KBM-7 (cell line): ENCODE measurements around the gene NUDT2.
A peak's percentile ranks its signal among the peaks of the same experiment; 100 is the strongest.
"Not testable (repeated sequence)": the region's sequence is repeated elsewhere in the genome, so short reads cannot be mapped to it uniquely, and the experiment has no call there.

Source experiments
- DNase-seq: peaks from one replicate; pipeline ENCODE4 v3.0.0-alpha.2; 2015
- in situ Hi-C: fragments of 300-500 bp; cut with MboI; formaldehyde crosslinking; loops from 2 replicates; pipeline ENCODE4 v1.14.3; 2020; ENCODE audit warnings: low sequenced_read_pairs, low pct_unique_long_range_greater_than_20kb, mixed read lengths

NUDT2 gene

GRCh38 chr9:34328987-34329832, at the start of gene NUDT2, which contains the start of gene KIF24:
TSS of gene NUDT2 (plus strand) at chr9:34329569. CDS start at chr9:34339040, 9,471 bp downstream.
TSS of gene KIF24 (minus strand) at chr9:34329268. CDS start at chr9:34311346, 17,922 bp downstream.
- in situ Hi-C loops = no loop called here
- DNase-seq = peak; percentile 99

GRCh38 chr9:34282096-34282495, 47.3 kb upstream of the NUDT2 start:
- in situ Hi-C loops = no loop called here
- no peak for DNase-seq

DNA sequence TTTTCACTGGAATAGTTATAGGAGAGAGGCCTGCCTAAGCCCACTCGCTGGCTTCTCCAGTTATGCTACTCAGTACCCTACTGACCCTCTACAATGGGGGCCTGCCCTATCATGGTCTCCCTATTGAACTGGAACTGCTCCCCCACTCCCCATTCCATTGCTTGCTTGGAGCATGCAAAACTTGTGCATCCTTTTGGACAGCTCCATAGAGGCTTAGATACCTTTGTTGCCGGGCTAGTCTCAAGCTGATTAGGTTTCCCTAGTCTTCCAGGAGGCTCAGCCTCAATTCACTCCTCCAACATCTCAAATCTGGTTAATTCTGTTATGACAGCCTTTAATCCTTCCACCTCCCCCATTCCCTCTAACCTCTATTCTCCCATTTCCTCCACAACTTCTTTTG, 40.2 kb upstream of the NUDT2 start:
- no peak for DNase-seq
- in situ Hi-C loops = no loop called here

GRCh38 chr9:34291023-34291422, 38.3 kb upstream of the NUDT2 start:
- in situ Hi-C loops = no loop called here

DNA sequence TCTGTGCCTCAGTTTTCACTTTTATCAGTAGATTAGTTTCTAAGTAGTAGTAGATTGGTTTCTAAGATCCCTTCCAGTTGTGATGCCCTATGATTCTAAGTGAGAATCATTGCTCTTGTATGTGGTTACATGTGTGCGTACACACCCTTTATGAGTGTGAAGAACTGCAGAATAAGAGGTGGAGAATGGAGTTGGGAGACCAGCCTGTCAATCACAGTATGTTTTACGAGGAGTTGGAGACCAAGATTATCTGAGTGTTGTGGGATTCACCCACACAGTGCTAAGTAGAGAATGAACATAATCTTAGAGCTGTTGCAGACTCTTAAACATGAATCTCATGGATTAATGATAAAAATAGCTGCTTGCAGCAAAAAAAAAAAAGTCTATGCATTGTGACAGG, 37.9 kb upstream of the NUDT2 start:
- DNase-seq = no peak
- in situ Hi-C loops = no loop called here

More at GRCh38 chr9:34291023-34291422, 38.3 kb upstream of the NUDT2 start:
- no peak for DNase-seq

DNA sequence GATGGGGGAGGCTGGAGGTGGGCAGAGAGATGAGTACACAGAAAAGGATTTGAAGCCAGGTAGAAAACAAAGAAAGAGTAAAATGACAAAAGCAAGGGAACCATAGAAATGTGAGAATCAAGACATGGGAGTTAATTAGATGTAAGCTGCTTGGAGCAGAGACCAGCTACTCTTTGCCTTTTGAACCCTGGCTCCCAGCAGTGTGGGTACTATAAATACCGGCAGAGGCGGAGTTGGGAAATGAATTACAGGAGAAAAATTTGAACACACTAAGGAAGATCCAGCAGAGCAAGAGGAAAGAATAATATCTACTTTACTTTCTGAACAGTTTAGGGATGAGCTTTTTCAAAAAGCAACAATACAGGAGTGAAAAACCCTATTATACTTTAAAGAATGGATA, 36.8 kb upstream of the NUDT2 start:
- no peak for DNase-seq
- in situ Hi-C loops = no loop called here

- DNase-seq, in situ Hi-C loops: not testable (repeated sequence)
These were observed 28.3 kb upstream of the NUDT2 start for GRCh38 chr9:34301064-34301463.

DNA sequence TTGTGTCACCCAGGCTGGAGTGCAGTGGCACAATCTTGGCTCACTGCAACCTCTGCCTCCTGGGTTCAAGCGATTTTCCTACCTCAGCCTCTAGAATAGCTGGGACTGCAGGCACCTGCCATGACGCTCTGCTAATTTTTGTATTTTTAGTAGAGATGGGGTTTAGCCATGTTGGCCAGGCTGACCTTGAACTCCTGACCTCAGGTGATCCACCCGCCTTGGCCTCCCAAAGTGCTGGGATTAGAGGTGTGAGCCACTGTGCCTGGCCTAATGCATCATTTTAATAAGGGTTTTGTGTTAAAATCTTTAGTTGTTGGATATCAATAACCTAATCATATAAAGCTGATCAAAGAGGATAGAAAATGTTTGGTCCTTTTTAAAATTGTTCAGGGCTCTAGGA, 21.1 kb upstream of the NUDT2 start:
- in situ Hi-C loops = not testable (repeated sequence)

GRCh38 chr9:34310215-34310614, 19.2 kb upstream of the NUDT2 start:
- DNase-seq = no peak
- in situ Hi-C loops = no loop called here

More for the DNA sequence above, 21.1 kb upstream of the NUDT2 start:
- DNase-seq = not testable (repeated sequence)

DNA sequence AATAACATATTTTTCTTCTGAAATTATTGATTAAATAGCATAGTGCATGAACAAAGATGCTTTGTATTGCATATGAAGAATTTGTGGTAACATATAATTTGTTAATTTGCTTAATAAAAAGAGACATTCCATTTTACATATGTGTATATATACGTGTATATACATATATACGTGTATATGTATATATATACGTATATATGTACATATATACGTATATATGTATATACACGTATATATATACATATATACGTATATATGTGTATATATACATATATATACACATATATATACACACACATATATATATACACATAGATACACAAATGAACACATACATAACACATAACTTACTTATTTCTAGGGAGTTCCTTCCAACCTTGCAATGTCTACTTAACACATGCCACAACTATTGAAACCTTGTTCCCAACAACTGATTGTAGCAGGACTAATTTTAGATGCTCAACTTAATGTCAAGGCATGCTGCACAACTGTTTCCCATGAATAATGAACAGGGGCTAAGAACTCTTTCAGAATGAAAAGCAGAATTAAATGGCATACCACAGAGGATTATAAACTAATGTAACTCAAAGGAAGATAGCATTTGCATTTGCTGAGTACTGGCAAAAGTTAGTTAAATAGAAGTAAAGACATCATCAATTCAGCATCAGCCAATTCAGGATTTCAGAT, 17.7 kb upstream of the NUDT2 start:
- no peak for DNase-seq
- in situ Hi-C loops = no loop called here

DNA sequence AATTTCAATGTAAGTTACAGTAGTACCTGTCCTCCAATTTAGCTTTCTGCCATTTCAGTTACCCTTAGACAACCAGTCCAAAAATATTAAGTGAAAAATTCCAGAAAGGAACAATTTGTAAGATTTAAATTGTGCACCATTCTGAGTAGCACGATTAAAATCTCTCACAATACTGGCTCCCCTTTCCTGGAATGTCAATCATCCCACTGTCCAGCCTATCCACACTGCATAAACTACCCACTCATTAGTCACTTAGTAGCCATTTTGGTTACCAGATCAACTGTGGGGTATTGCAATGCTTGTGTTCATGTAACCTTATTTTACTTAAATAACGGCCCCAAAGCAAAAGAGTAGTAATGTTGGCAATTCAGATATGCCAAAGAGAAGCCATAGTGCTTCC, 11.9 kb upstream of the NUDT2 start:
- in situ Hi-C loops = no loop called here
- no peak for DNase-seq

DNA sequence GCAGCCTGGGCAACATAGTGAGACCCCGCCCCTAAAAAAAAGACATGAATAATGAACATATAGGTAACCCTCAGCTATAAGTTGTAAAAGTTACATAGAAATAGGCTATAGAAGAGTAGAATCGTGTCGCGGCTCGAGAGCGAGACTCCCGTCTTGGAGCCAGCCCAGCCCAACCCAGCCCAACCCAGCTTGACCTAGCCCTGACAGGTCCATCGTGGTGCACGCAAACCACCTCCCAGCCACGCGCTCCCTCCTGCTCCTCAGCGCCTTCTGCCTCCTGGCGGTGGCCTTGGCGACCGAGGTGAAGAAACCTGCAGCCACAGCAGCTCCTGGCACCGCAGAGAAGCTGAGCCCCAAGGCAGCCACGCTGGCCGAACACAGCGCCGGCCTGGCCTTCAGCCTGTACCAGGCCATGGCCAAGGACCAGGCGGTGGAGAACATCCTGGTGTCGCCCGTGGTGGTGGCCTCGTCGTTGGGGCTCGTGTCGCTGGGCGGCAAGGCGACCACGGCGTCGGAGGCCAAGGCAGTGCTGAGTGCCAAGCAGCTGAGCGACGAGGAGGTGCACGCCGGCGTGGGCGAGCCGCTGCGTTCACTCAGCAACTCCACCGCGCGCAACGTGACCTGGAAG, 11.1 kb upstream of the NUDT2 start:
- in situ Hi-C loops = no loop called here
- DNase-seq = no peak

GRCh38 chr9:34321451-34321850, 7.9 kb upstream of the NUDT2 start:
- in situ Hi-C loops = no loop called here
- peak; percentile 74 for DNase-seq

DNA sequence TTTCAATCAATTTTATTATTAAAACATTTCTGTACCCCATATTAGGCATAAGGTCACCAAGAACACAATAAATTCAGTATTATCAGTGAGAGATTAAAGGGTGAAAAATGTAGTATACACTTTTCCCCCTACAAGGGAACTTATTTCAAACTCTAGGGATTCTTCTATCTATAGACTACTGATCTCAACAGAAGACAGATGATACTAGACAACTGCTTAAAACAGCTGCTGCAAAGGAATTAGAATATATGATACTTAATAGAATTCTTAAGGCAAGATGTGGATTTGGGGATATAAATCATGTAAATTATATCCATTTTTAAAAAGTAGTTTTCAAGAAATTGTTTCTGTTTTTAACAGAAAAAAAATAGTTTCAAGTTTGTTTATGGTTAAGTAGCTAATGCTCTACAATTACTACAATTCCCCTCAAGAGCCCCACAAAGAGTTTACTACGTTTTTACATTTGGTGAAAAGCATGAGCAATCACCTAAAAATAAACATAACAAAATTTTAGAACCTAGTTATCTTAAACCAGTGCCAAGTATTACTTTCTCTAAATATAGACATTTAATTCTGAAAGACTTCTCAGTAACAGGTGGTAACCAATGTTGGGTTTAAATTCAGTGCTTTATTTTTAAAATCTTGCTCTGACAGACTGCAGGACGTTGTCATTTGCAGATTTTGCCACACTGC, 6.3 kb upstream of the NUDT2 start:
- in situ Hi-C loops = no loop called here
- DNase-seq = no peak

DNA sequence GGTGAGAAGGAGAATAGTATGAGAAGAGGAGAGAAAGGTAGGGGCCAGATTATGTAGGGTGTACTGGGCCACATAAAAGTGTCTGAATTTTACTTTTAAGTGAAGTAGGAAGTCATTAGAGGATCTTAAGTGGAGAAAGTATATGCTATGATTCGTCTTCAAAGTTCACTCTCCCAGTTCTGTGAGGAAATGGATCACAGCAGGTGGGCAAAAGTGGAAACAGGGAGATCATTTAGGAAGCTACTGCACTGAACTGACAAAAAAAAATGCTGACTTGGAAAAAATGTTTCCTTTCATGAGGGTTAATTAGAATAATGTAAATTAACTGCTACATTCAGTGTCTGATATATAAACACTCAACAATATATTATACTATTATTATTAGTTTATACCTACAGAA, 2.7 kb upstream of the NUDT2 start:
- no peak for DNase-seq
- in situ Hi-C loops = no loop called here

DNA sequence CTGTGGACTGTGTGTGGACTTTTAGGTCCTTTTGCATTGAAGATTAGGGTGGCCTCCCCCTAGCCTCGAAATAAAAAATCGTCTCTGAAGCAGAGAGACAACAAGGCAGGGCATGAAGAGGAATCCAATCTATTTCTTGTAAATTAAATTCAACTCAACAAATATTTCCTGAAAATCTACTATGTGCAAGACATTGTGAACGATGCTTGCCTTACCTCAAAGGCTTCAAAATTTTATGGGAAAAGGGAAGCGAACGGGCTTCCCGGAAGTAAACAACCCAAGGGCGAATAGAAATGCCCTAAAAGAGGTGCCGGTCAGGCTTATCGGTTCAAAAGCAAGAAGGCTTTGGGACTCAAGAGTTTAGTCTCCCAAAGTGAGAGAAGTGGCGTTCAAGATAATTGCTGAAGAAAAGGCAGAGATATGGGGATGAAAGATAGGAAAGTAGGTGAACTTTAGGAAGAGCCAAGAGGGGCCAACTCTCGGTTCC, 826 bp upstream of the NUDT2 start:
- in situ Hi-C loops = no loop called here
- no peak for DNase-seq

DNA sequence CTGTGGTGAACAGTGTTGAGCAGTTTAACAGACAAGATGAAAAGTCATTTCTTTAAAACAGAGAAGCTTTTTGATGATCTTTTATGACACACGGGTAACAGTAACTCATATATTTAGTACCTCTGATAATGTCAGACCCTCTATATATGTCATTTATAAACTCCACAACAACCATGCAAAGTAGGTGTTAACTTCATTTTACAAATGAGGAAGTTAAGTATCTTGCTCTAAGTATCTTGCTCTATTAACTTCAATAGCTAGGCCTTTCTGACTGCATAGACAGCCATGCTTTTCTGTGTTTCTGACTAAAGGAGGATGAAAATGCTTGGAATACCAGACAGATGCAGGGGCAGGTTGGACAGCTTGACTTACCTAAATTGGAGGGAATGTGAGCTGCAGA, 1.8 kb downstream of the NUDT2 start:
- in situ Hi-C loops = no loop called here
- peak; percentile 26 for DNase-seq

DNA sequence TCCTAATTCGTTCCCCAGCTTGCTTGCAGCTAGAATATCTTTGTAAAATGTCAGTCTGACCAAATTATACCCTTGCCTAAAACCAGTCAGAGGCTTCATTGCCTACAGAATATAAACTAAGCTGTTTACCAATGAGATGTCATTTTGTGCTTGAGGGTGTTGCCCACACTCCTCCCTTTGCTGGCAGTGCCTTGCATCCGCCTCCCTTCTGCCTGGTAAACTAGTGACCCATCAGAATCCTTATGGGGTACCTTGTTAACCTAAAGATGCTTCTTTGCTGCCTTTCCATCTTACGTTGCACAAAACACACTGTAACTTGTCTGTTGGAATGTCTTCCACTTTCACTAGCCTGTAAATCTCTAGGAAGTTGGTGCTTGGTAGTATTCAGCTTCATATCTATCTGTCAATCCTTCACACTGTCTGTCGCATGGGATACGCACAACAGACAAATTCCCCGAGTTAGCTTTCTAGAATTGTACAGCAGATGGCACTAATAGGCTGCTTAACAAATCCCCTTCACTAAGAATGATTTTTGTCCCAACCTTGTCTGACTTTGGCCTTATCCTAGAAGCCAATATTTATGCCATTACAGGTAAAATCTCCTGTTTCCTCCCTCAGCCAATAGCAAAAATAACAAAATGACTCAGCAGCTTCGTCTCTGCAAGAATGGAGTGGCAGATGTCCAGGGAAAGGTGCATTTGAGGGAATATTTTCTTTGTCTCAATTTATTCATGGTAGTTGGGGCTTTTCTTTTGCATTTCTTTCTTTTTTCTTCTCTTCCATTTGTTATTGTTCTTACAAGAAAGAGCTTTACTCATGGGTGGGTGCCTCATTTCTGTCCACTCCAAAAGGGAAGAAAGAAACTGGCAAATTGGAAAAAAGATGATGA, 3.0 kb downstream of the NUDT2 start:
- DNase-seq = peak; percentile 60
- in situ Hi-C loops = no loop called here
